Smooth muscle cell (in vitro differentiated cells): Measurements from ENCODE around the gene RARRES1. TPM values are rescaled to one million over a fixed set of nuclear protein-coding genes. Genes with fewer than 3 reads are reported as not detected.
A peak's percentile ranks its signal among the peaks of the same experiment; 100 is the strongest.

ENCODE experiments used
- DNase-seq: peaks from one replicate; lab custom pipeline; 2025; ENCODE audit not compliant: unreplicated experiment; lab: John Stamatoyannopoulos, UW
- H2AFZ ChIP-seq: fragments of 200-600 bp; sonication (generic); 2 replicates; pipeline ENCODE4 v1.6.0; 2016; ENCODE audit warnings: antibody characterized with exemption, low read depth, mild to moderate bottlenecking
- H3F3A ChIP-seq: fragments of 200-600 bp; sonication (generic); 2 replicates; pipeline ENCODE4 v1.6.0; 2017; ENCODE audit warnings: antibody characterized with exemption, low read depth
- H3K27ac ChIP-seq: fragments of 200-600 bp; sonication (generic); 2 replicates; pipeline ENCODE4 v1.5.1; 2016; ENCODE audit warnings: low read depth, mild to moderate bottlenecking
- H3K27me3 ChIP-seq: fragments of 200-600 bp; sonication (generic); 2 replicates; pipeline ENCODE4 v1.6.1; 2016; ENCODE audit warnings: low read depth, mild to moderate bottlenecking
- H3K36me3 ChIP-seq: fragments of 200-600 bp; sonication (generic); 2 replicates; pipeline ENCODE4 v1.5.1; 2016; ENCODE audit warnings: low read depth
- H3K4me1 ChIP-seq: fragments of 200-600 bp; sonication (generic); 2 replicates; pipeline ENCODE4 v1.5.1; 2016; ENCODE audit warnings: low read depth
- H3K4me2 ChIP-seq: fragments of 200-600 bp; sonication (generic); 2 replicates; pipeline ENCODE4 v1.6.0; 2016; ENCODE audit warnings: mild to moderate bottlenecking
- H3K4me3 ChIP-seq: fragments of 200-600 bp; sonication (generic); 2 replicates; pipeline ENCODE4 v1.5.1; 2016; ENCODE audit warnings: mild to moderate bottlenecking
- H3K79me2 ChIP-seq: fragments of 200-600 bp; sonication (generic); 2 replicates; pipeline ENCODE4 v1.6.0; 2016; ENCODE audit warnings: low read depth, mild to moderate bottlenecking
- H3K9ac ChIP-seq: fragments of 200-600 bp; sonication (generic); 2 replicates; pipeline ENCODE4 v1.6.0; 2016; ENCODE audit warnings: low read depth
- H3K9me3 ChIP-seq: fragments of 200-600 bp; sonication (generic); replicated peaks from 2 replicates; pipeline ENCODE4 v1.5.1; 2016; ENCODE audit warnings: low read depth
- H4K20me1 ChIP-seq: fragments of 200-600 bp; sonication (generic); 2 replicates; pipeline ENCODE4 v1.6.0; 2016; ENCODE audit warnings: low read depth
- CTCF ChIP-seq: fragments of 200-600 bp; sonication (generic); IDR thresholded peaks from 2 replicates; pipeline ENCODE4 v1.5.1; 2017; ENCODE audit warnings: borderline replicate concordance, mild to moderate bottlenecking, antibody characterized with exemption; ENCODE audit not compliant: insufficient read depth, poor library complexity, severe bottlenecking
- WGBS: methylation state at CpG from one replicate; pipeline ENCODE4 v1.1.7; 2016; ENCODE audit warnings: low lambda C conversion rate; 5-methylcytosine and 5-hydroxymethylcytosine counted together
- polyA plus RNA-seq: library from polyadenylated mRNA; unstranded; fragments of >200 nt; fragmentation: Nextera tagmentation; extraction: Ambion mirVana; gene quantifications from 2 replicates; pipeline ENCODE4 v1.2.1, GENCODE V29; 2016
- total RNA-seq: library from RNA; depleted of rRNA; stranded (reverse); fragments of >200 nt; gene quantifications from 2 replicates; pipeline ENCODE4 v1.2.3, GENCODE V29; 2014

The RARRES1 gene
- total and polyA plus RNA-seq, 2 experiments from 2014 or later, result 6.6 to 15.3 TPM

- no peak for DNase-seq
Measured at GRCh38 chr3:158768361-158768787, 36.1 kb upstream of the RARRES1 start.

GRCh38 chr3:158766364-158766763 is 34.1 kb upstream of the RARRES1 start:
- Histone ChIP-seq H3K79me2 (no peaks in the 10 kb centered on the region), H3K27ac (no peak overlapping the region), H3K4me3 (no peak overlapping the region), H3F3A (peaks cover 18% of the 10 kb centered on the region), H2AFZ (no peak overlapping the region), H3K4me2 (no peak overlapping the region), H4K20me1 (no peaks in the 10 kb centered on the region), H3K9ac (no peak overlapping the region), H3K36me3 (no peaks in the 10 kb centered on the region), H3K27me3 (no peaks in the 10 kb centered on the region), H3K9me3 (no peaks in the 10 kb centered on the region), H3K4me1 (peaks cover 17% of the 10 kb centered on the region)
- TF ChIP-seq CTCF, result no peak
- no peak for DNase-seq
- WGBS, result 77% methylated on average over 1 of the region's 1 CpG

More at GRCh38 chr3:158768361-158768787, 36.1 kb upstream of the RARRES1 start:
- Histone ChIP-seq H3K9ac (no peak overlapping the region), H3K27ac (no peak overlapping the region), H3K36me3 (no peaks in the 10 kb centered on the region), H4K20me1 (no peaks in the 10 kb centered on the region), H3K4me2 (peak overlapping the region; percentile 78), H3K4me3 (no peak overlapping the region), H3K27me3 (no peaks in the 10 kb centered on the region), H3K79me2 (no peaks in the 10 kb centered on the region), H3F3A (peaks cover 18% of the 10 kb centered on the region), H3K9me3 (no peaks in the 10 kb centered on the region), H3K4me1 (peaks cover 17% of the 10 kb centered on the region), H2AFZ (no peak overlapping the region)
- no peak for TF ChIP-seq CTCF
- WGBS, result 48% methylated on average over 7 of the region's 7 CpGs

- Histone ChIP-seq H2AFZ (no peak overlapping the region), H3F3A (peaks cover 18% of the 10 kb centered on the region), H3K9ac (no peak overlapping the region), H3K27ac (no peak overlapping the region), H3K27me3 (no peaks in the 10 kb centered on the region), H3K4me2 (no peak overlapping the region), H3K79me2 (no peaks in the 10 kb centered on the region), H3K9me3 (no peaks in the 10 kb centered on the region), H4K20me1 (no peaks in the 10 kb centered on the region), H3K4me1 (peaks cover 17% of the 10 kb centered on the region), H3K36me3 (no peaks in the 10 kb centered on the region), H3K4me3 (no peak overlapping the region)
- DNase-seq, result no peak
- TF ChIP-seq CTCF, result no peak
- WGBS, result 98% methylated on average over 3 of the region's 3 CpGs
Measured at GRCh38 chr3:158765518-158766205, 33.4 kb upstream of the RARRES1 start.

- H3K79me2 ChIP-seq, result no peaks in the 10 kb centered on the region
- H3K4me2 ChIP-seq, result no peak overlapping the region
- no peaks in the 10 kb centered on the region for H3K9me3 ChIP-seq
- H3K4me3 ChIP-seq, result no peak overlapping the region
- no peaks in the 10 kb centered on the region for H4K20me1 ChIP-seq
- peaks cover 3% of the 10 kb centered on the region for H3F3A ChIP-seq
- H3K9ac ChIP-seq, result no peak overlapping the region
- no peak overlapping the region for H2AFZ ChIP-seq
- H3K27ac ChIP-seq, result no peak overlapping the region
- H3K36me3 ChIP-seq, result no peaks in the 10 kb centered on the region
- 87% methylated on average over 2 of the region's 2 CpGs for WGBS
- H3K27me3 ChIP-seq, result no peaks in the 10 kb centered on the region
- H3K4me1 ChIP-seq, result peaks cover under 1% of the 10 kb centered on the region
- TF ChIP-seq CTCF, result no peak
- DNase-seq, result no peak
Measured at GRCh38 chr3:158763421-158763820, 31.2 kb upstream of the RARRES1 start.
